HG02943 (cell line): ENCODE results near the gene FBXW8.
A peak's percentile ranks its signal among the peaks of the same experiment; 100 is the strongest.

Source experiments
- ATAC-seq: cut with Tn5 transposase; IDR thresholded peaks from one replicate; pipeline ENCODE4 v1.9.1; 2021; ENCODE audit warnings: mild to moderate bottlenecking, low read depth, moderate library complexity; ENCODE audit not compliant: unreplicated experiment

The FBXW8 gene

DNA sequence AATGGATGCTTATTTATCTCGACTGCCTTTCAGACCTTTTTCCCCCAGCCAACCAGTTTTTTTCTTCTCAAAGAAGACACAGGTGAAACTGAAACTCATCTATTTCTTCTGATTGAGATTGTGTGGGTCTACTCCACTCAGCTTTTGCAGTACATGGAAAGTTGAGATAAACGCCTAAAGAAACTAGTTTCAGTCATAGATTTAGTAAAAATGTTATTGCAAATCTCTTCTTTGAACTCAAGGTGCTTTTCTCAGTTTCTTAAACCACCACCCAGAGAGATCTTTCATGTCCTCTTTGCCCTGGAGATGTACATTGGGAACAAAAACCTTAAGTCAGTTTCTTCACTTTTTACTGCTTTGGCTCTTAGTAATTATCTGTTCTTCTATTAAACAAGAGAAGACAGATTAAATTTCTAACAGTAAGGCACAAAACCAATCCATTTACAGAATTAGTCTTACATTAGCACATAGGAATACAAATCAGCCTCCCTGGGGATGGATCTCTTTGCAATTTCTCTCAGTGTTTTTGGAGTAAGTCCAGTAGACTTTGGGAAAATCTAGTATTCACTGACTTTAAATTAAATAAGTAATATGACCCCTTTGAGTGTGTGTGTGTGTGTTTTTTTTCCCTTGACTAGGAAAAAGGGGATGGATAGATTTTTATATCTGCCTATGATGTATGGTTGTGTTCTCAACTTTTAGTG lies 11.6 kb downstream of the FBXW8 start:
- ATAC-seq: no peak

DNA sequence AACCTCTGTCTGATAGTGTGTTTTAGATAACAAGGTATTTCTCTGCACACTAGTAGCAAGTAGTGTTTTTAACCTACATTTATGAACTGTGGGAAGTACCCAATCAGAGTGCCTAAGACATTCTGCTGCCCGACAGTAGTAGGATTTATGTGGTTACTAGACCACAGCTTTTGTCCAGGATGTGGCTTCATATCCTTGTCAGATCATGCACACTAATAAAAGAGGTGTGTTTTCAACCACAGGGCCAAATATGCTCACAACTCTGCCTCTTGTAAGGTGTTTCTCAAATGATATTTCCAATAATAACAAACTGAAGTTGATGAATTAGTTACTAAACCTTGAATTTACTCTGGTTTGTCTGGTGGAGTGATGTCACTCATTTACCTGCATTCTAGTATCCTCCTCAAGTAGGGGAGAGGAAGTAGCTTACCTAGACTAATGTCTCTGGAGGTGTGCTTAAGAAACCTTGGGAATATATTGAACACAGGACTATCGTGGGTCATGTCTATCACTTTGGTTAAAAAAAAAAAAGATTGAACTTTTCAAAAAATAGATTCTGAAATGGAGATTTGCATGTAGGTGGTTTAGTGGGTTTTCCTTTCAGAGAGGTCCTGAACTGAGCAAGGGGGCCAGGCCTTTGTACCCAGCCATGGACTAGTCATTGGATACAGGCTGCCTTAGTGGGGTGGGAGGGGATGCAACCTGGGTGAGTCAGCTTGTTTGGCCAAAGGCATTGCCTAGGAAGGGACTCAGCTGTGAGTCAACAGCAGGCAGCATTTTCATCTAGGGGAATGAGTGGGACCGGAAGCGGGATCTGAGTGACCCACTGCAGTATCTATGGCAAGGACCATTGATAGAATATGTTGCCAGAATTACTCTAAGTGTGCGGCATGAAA lies 14.1 kb downstream of the FBXW8 start:
- peak; percentile 77 for ATAC-seq

DNA sequence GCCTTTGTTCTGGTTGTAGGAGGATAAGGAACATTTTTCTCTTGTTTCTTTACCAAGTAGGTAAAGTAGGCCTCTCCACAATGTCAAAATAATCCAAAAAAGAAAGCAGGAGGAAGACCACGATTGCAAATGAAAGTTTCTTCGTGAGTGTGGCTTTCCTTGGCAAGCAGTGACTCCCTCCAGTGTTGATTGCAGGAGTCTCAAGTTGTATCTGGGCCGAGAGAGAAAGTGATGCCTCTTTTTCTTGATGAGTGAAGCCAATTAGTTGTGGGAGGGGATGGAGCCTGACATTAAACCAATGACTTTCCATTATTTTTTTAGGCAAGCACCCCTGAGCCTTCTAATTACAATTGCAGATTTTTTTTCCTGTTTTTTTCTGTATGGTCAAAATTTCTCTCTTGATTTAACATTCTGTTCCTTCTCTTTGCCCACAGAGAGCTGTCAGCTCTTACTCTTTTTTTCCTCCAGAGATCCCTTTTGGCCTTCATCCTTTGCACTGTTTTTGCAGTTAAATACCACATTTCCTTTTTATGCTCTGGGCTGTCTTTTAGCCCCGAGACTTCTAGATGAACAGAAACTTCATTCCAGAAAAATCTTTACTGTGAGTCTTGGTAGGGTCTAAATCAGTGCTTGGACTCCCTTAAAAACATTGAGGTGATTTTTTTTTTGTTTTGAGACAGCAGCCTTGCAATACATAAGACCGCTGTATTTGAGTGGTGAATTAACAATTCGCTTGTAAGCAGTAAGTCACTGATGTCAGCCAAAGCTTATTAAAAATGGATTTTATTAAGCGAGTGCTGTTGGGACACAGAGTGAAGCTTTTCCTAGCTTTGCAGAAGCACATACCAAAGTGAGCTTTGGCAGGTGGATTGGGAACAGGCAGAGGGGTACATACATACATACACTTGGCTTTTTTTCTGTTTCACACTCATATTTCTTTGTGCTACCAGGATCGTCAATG lies 15.8 kb downstream of the FBXW8 start:
- ATAC-seq: no peak

GRCh38 chr12:116927244-116927940 lies 16.6 kb downstream of the FBXW8 start:
- ATAC-seq: no peak

DNA sequence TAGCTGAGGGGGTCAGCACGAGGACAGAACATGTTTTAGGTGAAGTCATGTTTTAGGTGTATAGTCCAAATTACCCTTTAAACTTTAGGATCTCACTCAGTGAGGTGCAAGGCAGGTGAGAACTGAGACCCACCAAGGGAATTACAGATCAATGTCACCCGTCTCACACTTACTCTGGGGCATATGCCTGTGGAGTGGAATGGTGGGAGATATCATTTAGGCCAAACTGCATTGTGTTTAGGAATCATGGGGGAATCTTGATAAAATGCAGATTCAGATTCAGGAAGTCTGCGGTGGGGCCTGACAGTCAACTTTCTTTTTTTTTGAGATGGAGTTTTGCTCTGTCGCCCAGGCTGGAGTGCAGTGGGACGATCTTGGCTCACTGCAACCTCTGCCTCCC lies 17.8 kb downstream of the FBXW8 start:
- no peak for ATAC-seq

DNA sequence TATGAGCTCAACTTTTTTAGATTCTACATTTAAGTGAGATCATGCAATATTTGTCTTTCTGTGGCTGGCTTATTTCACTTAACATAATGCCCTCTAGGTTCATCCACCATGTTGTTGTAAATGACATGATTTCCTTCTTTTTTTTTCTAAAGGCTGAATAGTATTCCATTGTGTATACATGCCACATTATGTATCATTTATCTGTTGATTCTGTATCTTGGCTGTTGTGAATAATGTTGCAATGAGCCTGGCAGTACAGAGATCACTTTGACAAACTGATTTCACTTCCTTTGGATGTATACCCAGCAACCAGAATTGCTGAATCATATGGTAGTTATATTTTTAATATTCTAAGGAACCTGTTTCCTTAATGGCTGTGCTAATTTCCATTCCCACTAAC lies 19.1 kb downstream of the FBXW8 start:
- ATAC-seq: no peak

GRCh38 chr12:116931665-116932064 lies 20.9 kb downstream of the FBXW8 start:
- no peak for ATAC-seq

- ATAC-seq: no peak
Observed at GRCh38 chr12:116933091-116933490, 22.3 kb downstream of the FBXW8 start.

DNA sequence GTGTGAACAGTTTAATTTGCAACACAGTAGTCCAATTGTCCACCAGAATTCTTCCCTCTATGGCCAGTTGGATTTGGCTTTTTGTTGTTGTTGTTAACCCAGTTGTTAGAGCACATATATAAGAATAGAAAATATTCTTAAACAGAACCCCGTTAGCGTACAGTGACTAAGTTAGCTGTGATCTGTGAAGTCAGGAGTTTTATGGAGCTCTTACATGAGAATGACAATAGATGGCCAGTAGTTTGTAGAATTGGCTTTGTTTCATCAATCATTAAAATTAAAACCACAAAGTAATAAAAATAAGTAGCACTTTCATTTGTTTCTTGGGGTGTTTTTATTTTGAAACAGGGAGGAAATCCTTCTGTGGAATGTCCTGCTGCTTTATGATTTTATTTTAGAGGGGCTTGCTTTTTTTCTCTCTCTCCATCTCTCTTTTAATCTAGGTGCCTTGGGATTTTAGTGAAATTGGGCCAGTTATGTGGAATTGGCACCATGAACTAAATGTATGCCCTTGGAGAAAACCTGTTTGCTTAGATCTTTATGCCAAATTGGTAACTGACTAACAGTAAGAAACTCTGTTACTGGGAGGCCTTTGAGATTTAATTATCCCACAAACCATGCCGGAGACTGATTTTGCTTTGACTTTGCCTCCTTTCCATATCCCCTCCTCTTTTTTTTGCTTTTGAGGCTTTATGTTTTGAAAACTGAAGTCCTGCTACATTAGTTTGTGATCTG lies 22.9 kb downstream of the FBXW8 start:
- no peak for ATAC-seq

GRCh38 chr12:116934908-116935705 lies 24.4 kb downstream of the FBXW8 start:
- no peak for ATAC-seq

DNA sequence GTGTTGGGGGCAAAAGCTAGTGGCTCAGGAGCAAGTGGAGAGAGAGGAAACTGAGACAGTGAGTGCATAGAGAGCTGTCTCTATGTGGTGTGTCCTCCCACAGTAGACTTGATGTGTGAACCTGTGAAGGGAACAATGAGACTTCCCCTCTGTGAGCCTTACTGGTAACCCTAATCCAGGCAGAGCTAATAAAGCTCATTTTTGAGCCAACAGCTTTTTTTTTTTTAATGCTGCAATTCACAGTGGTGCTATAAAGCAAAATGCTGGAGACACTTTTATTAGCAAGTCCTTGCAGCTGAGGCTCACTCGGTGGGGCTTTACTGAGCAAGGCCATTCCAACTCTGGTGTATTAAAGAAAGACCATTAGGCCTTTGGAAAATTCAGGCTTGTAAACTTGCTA lies 26.9 kb downstream of the FBXW8 start:
- no peak for ATAC-seq

- no peak for ATAC-seq
Observed at GRCh38 chr12:116939734-116940133, 29.0 kb downstream of the FBXW8 start.

DNA sequence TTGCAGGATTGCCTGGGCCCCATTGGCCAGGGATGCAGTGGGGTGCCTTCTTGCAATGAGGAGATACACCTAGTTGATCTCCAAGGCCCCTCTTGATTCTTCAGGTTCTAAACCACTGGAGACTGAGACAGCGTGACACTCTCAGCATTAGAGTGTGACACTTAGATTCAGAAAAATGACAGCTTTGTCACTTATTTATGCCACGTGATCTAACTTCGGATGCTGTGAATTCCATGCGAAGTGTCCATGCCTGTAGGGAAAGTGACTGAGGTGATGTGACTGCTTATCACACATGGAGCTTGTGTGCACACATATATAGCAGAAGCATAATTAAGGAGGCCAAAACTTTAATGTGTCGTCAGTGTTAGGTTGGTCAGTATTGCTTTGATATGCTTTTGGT lies 30.4 kb downstream of the FBXW8 start:
- no peak for ATAC-seq

DNA sequence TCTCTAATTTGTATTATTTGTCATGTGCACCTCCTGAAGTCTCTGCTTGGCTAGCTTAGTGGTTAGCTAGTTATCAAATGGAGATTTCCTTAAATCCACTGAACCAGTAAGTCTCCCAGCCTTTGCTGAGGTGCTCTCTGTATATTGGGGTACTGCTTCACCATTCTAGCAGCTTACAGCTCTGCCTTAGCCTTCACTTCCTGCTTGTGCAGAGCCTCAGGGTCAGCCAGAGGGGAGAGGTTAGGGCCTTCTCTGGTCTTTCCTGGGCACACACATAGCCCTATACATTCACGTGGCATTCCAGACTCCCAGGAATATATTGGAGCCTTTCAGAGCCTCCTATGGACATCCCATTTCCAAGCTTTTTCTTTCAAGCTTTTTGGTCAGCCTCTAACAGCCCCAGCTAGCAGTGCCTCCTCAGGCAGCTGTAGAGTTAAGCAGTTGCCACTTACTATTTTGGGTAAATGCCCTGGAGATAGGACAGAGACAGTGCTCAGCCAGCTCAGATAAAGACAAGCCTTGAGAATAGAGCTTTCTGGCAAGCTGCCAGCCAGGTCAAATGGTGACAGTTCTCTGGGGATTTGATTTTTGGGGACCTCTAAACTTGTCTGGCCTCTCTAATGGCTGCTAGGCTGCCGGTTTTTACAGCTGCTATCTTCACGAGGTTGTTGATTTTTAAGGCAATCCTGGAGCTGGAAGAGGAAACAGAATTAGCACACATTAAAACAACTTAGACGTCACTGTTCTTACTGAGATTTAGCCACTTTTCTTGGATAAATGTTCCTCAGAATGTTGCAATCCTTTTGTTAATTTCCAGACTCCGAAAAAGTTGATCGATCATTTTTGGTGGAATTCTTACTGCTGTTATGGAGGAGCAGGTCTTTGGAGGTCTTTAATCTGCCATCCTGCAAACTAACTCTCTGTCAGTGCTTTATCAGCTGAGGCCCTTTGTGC lies 32.9 kb downstream of the FBXW8 start:
- ATAC-seq: no peak

GRCh38 chr12:116945886-116946550 lies 35.3 kb downstream of the FBXW8 start:
- no peak for ATAC-seq

- ATAC-seq: no peak
Observed at GRCh38 chr12:116948298-116948697, 37.5 kb downstream of the FBXW8 start.
